SU-DHL-6 (cell line): Measurements from ENCODE around the gene MX2.

Experiments
- CTCF ChIP-seq: fragments of 200-600 bp; sonication (generic); IDR thresholded peaks from one replicate; pipeline ENCODE4 v1.5.1; 2017; ENCODE audit warnings: antibody characterized with exemption, mild to moderate bottlenecking, low read length, moderate library complexity; ENCODE audit not compliant: insufficient read depth, poor library complexity, severe bottlenecking
- EZH2phosphoT487 ChIP-seq: fragments of 200-600 bp; sonication (generic), shearing (Covaris generic); conservative IDR thresholded peaks from 2 replicates; pipeline ENCODE4 v1.6.1; 2018; ENCODE audit warnings: mild to moderate bottlenecking, antibody characterized with exemption, low read length, moderate library complexity, mixed read lengths

GRCh38 chr21:41321908-41322495 is 39.8 kb upstream of the MX2 start:
- no peak for TF ChIP-seq CTCF
- no peak for TF ChIP-seq EZH2phosphoT487
